ENCODE results near the gene SPTBN5. TPM values are rescaled to one million over a fixed set of nuclear protein-coding genes. Genes with fewer than 3 reads are reported as not detected.

The SPTBN5 gene
- total RNA-seq, 1 donor from 2014 or later, result 0.49 TPM

DNA sequence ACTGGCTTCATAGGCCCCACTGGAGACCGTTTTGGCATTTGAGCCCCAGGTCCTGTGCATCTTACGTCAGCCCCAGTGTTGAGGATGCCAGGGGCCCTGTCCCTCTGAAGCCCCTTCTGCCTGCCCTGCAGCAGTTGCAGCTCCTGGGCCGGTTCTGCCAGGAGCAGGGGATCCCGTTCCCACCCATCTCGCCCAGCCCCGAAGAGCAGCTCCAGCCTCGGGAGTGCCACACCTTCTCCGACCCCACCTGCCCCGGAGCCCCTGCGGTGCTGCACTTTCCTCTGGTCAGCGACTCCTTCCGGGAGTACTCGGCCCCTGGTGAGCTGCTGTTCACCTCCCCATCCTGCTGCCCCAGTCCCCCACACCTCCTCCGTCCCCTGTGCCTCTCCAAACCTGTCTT is 46.6 kb downstream of the SPTBN5 start:
- TF ChIP-seq, protein P1, sequence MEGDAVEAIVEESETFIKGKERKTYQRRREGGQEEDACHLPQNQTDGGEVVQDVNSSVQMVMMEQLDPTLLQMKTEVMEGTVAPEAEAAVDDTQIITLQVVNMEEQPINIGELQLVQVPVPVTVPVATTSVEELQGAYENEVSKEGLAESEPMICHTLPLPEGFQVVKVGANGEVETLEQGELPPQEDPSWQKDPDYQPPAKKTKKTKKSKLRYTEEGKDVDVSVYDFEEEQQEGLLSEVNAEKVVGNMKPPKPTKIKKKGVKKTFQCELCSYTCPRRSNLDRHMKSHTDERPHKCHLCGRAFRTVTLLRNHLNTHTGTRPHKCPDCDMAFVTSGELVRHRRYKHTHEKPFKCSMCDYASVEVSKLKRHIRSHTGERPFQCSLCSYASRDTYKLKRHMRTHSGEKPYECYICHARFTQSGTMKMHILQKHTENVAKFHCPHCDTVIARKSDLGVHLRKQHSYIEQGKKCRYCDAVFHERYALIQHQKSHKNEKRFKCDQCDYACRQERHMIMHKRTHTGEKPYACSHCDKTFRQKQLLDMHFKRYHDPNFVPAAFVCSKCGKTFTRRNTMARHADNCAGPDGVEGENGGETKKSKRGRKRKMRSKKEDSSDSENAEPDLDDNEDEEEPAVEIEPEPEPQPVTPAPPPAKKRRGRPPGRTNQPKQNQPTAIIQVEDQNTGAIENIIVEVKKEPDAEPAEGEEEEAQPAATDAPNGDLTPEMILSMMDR (IDR thresholded peaks at IDR 0.05), result no peak
- TF ChIP-seq POLR2A (IDR thresholded peaks at IDR 0.05), result no peak
- no peak for TF ChIP-seq POLR2AphosphoS5 (IDR thresholded peaks at IDR 0.05; ENCODE audit: insufficient read depth in 1 of 2, low read depth in 1 of 2)
- Histone ChIP-seq H3K27ac (no peak overlapping the region), H3K27me3 (no peaks in the 10 kb centered on the region), H3K4me1 (peaks cover 17% of the 10 kb centered on the region), H3K36me3 (peaks cover 0 to 40% of the 10 kb centered on the region in 2 donors), H3K9me3 (no peaks in the 10 kb centered on the region), H3K4me3 (no peak overlapping the region)
- intact Hi-C loops (cut with DNase I), result no loop called here
- no peak for DNase-seq (ENCODE audit: extremely low spot score in 2 of 2)

DNA sequence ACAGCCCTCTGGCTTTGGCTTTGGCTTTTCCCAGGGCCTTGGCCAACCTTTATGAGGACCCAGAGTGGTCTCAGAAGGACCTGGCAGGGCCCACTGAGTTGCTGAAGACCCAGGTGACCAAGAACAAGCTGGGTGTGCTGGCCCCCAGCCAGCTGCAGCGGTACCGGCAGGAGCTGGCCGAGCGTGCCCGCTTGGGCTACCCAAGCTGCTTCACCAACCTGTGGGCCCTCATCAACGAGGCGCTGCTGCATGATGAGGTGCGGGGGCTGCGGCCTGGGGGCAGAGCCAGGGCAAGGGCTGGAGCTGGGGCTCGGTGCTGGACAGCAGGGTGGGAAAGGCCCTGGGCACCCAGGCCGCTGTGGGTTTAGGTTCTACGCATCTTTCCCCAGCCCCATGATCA is 49.0 kb downstream of the SPTBN5 start:
- TF ChIP-seq, protein P1 (IDR thresholded peaks at IDR 0.05), result no peak
- no peak for TF ChIP-seq POLR2A (IDR thresholded peaks at IDR 0.05)
- no peak for TF ChIP-seq POLR2AphosphoS5 (IDR thresholded peaks at IDR 0.05; ENCODE audit: insufficient read depth in 1 of 2, low read depth in 1 of 2)
- Histone ChIP-seq H3K4me3 (no peak overlapping the region), H3K9me3 (no peaks in the 10 kb centered on the region), H3K36me3 (peaks cover 0 to 56% of the 10 kb centered on the region in 2 donors), H3K4me1 (peaks cover 6% of the 10 kb centered on the region), H3K27me3 (no peaks in the 10 kb centered on the region), H3K27ac (no peak overlapping the region)
- no peak for DNase-seq (ENCODE audit: extremely low spot score in 2 of 2)
- intact Hi-C loops (cut with DNase I), result no loop called here

DNA sequence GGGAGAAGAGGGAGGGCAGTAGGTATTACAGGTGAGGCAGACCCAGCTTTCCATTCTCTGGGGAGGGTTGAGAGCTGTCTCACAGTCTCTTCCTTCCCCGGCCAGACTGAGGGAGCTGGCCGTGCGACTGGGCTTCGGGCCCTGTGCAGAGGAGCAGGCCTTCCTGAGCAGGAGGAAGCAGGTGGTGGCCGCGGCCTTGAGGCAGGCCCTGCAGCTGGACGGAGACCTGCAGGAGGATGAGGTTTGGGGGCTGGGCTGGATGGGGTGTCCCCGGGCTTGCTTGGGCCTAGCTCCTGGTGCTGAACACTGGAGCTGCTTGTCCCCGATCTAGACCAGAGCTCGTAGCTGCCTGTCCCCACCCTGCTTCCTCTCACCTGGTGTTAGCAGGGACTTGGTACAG is 50.3 kb downstream of the SPTBN5 start:
- no peak for DNase-seq (ENCODE audit: extremely low spot score in 2 of 2)
- Histone ChIP-seq H3K4me3 (no peak overlapping the region), H3K27ac (no peak overlapping the region), H3K9me3 (no peaks in the 10 kb centered on the region), H3K4me1 (peaks cover 10% of the 10 kb centered on the region), H3K27me3 (no peaks in the 10 kb centered on the region), H3K36me3 (peaks cover 0 to 56% of the 10 kb centered on the region in 2 donors)
- intact Hi-C loops (cut with DNase I), result no loop called here
- TF ChIP-seq, protein P1 (IDR thresholded peaks at IDR 0.05), result no peak
- TF ChIP-seq POLR2AphosphoS5 (IDR thresholded peaks at IDR 0.05; ENCODE audit: insufficient read depth in 1 of 2, low read depth in 1 of 2) (no peak), POLR2A (IDR thresholded peaks at IDR 0.05) (no peak)

DNA sequence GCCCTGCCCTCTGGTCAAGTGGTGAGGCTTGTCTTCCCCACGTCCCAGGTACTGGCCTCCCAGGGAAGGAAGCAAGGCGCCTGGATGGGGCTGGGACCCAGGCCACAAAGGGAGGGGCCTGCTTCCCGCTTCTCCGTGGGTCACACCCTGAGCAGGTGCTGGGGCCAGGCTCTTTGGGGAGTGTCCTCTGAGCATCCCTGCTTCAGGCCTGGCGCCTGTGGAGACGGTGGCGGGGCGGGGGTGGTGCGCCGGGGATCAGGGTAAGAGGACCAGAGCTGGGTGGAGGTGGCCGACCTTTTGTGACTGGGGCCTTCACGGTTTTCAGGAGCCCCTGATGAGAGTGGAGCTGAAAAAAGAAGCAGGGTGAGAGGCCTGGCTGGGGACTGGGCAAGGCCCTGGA is 51.6 kb downstream of the SPTBN5 start:
- Histone ChIP-seq H3K4me1 (peaks cover 20% of the 10 kb centered on the region), H3K4me3 (no peak overlapping the region), H3K27ac (no peak overlapping the region), H3K9me3 (no peaks in the 10 kb centered on the region), H3K36me3 (peaks cover 0 to 46% of the 10 kb centered on the region in 2 donors), H3K27me3 (no peaks in the 10 kb centered on the region)
- intact Hi-C loops (cut with DNase I), result no loop called here
- TF ChIP-seq POLR2AphosphoS5 (IDR thresholded peaks at IDR 0.05; ENCODE audit: insufficient read depth in 1 of 2, low read depth in 1 of 2) (no peak), POLR2A (IDR thresholded peaks at IDR 0.05) (no peak)
- TF ChIP-seq, protein P1 (IDR thresholded peaks at IDR 0.05), result no peak
- no peak for DNase-seq (ENCODE audit: extremely low spot score in 2 of 2)

DNA sequence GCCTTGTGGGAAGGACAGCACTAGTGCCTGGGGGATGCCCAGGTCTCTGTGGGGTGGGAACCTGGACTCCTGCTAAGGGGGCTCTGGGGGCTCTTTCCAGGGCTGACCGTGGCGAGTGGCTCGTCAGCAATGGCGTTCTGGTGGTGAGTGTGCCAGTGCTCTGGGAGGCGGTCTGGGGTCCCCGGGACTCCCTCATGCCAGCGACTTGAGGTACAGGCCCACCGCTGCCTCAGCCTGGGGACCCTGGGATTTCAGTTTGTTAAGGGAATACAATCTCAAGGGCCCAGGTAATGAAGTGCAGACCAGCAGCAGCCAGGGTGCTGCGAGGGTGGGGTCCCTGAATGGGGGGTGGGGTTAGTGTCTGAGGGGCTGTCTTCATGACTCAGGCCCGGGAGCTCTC is 52.7 kb downstream of the SPTBN5 start:
- intact Hi-C loops (cut with DNase I), result no loop called here
- DNase-seq (ENCODE audit: extremely low spot score in 2 of 2), result no peak
- no peaks in the 10 kb centered on the region for H3K9me3 ChIP-seq
- peaks cover 0 to 36% of the 10 kb centered on the region in 2 donors for H3K36me3 ChIP-seq
- no peak overlapping the region for H3K4me3 ChIP-seq
- no peak overlapping the region for H3K27ac ChIP-seq
- no peak for TF ChIP-seq POLR2A (IDR thresholded peaks at IDR 0.05)
- no peak for TF ChIP-seq POLR2AphosphoS5 (IDR thresholded peaks at IDR 0.05; ENCODE audit: insufficient read depth in 1 of 2, low read depth in 1 of 2)
- TF ChIP-seq, protein P1 (IDR thresholded peaks at IDR 0.05), result no peak
- H3K27me3 ChIP-seq, result no peaks in the 10 kb centered on the region
- peaks cover 24% of the 10 kb centered on the region for H3K4me1 ChIP-seq

All from vagina (tissue), 2 donors.